Measurements from ENCODE around the gene FAAP20. TPM values are rescaled to one million over a fixed set of nuclear protein-coding genes. Genes with fewer than 3 reads are reported as not detected.
A peak's percentile ranks its signal among the peaks of the same experiment; 100 is the strongest.

The FAAP20 gene
- total and polyA plus RNA-seq, 2 donors (not counting 1 experiment from before 2014, with no cell fraction given), result 31.2 to 68.1 TPM

GRCh38 chr1:2189459-2190425, 4.8 kb downstream of the FAAP20 start:
- peak overlapping the region; percentile 58 for H3K9ac ChIP-seq (ENCODE audit: low read length)
- no peaks in the 10 kb centered on the region for H3K27me3 ChIP-seq (replicated peaks in 1 of 4; ENCODE audit: control extremely low read depth in 1 of 4, control insufficient read depth in 3 of 4, insufficient read depth in 4 of 4, low read length in 3 of 4)
- peak overlapping the region; percentile 75 for H3K4me3 Mint-ChIP-seq
- CTCF ChIA-PET, result interaction anchor here (0.7 to 13.5 kb wide), 6 partner anchors 15 to 191 kb away, joined by 3 to 295 read pairs (median 4); no protein-coding TSS in a partner anchor
- peaks cover 4 to 25% of the 10 kb centered on the region in 2 donors for H3K4me1 ChIP-seq (ENCODE audit: control insufficient read depth in 2 of 2, insufficient read depth in 2 of 2, low read length in 2 of 2)
- H3K4me1 Mint-ChIP-seq, result peaks cover 15% of the 10 kb centered on the region
- H3K27me3 Mint-ChIP-seq, result no peaks in the 10 kb centered on the region
- TF ChIP-seq CTCF (IDR thresholded peaks at IDR 0.05) (no peak), EZH2 (IDR thresholded peaks at IDR 0.05; ENCODE audit: borderline replicate concordance, insufficient read depth, low read depth, low read length, poor library complexity, severe bottlenecking) (no peak)
- peak overlapping the region; percentile 65 for H2AFZ ChIP-seq (ENCODE audit: insufficient read depth, low read depth, low read length, poor library complexity, severe bottlenecking)
- peak overlapping the region; percentile 91 for H3K4me2 ChIP-seq (replicated peaks; ENCODE audit: low read depth, low read length, poor library complexity, severe bottlenecking)
- peaks cover 0 to 2% (median 0%) of the 10 kb centered on the region in 3 donors for H3K9me3 ChIP-seq (ENCODE audit: control extremely low read depth in 1 of 3, control insufficient read depth in 2 of 3, insufficient read depth in 1 of 3, low read length in 2 of 3)
- ATAC-seq (ENCODE audit: low read depth) (peak; percentile 90), DNase-seq (peak; percentile 90)
- POLR2A ChIA-PET, result interaction anchor here (0.5 to 1.8 kb wide), 4 partner anchors 13 to 202 kb away, joined by 3 to 7 read pairs (median 4); partner anchors contain the start of genes MORN1 and RER1
- peaks cover 6% of the 10 kb centered on the region for H4K20me1 ChIP-seq (ENCODE audit: control insufficient read depth, insufficient read depth, low read length, poor library complexity, severe bottlenecking)
- peak overlapping the region; percentile 93 for H3K27ac Mint-ChIP-seq
- H3K4me3 ChIP-seq (ENCODE audit: control extremely low read depth in 1 of 5, extremely low read depth in 1 of 5, insufficient read depth in 1 of 5, low read depth in 2 of 5, low read length in 4 of 5), result peak overlapping the region in 4 of 5 experiments; percentile 33 to 57 (median 54)
- intact Hi-C loops (cut with micrococcal nuclease), result loop anchor here (1.0 to 10.0 kb wide), 6 partner anchors 15 to 1235 kb away; no protein-coding TSS in a partner anchor
- H3K36me3 ChIP-seq (replicated peaks in 1 of 2; ENCODE audit: control extremely low read depth in 1 of 2, control insufficient read depth in 1 of 2, extremely low read depth in 1 of 2, insufficient read depth in 2 of 2, low read length in 1 of 2), result peaks cover 0 to 11% of the 10 kb centered on the region in 2 experiments
- H3K27ac ChIP-seq (ENCODE audit: low read length in 2 of 2), result peak overlapping the region in 1 of 2 donors; percentile 73
- 76% methylated on average over 65 of the region's 65 CpGs for whole genome bisulfite sequencing (ENCODE audit: insufficient coverage)
- no peaks in the 10 kb centered on the region for H3K9me3 Mint-ChIP-seq (ENCODE audit: insufficient read depth)
- H3K79me2 ChIP-seq (ENCODE audit: control insufficient read depth, insufficient read depth, low read length), result peaks cover 21% of the 10 kb centered on the region

All from B cell (primary cell).